ENCODE data around the gene PSORS1C1.
"Not testable (repeated sequence)": the region's sequence is repeated elsewhere in the genome, so short reads cannot be mapped to it uniquely, and the experiment has no call there.

The PSORS1C1 gene

DNA sequence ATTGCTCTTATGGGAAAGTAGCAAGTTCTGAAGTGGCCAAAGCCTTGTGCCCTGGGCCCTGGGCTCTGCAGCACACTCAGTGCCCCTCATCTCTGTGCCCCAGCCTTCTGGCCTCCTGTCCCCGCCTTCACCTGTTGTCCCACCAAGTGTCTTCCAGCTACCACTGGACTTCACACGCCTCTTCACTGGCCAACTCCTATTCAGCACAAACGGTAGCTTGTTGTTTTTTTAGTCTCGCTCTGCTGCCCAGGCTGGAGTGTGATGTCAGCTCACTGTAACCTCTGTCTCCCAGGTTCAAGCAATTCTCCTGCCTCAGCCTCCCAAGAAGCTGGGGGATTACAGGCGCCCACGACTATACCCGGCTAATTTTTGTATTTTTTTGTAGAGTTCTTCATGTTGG, 38.2 kb downstream of the PSORS1C1 start:
- DNase-seq = peak in 1 of 10 donors; percentile 18
- intact Hi-C loops (cut with DNase I) = no loop called here

DNA sequence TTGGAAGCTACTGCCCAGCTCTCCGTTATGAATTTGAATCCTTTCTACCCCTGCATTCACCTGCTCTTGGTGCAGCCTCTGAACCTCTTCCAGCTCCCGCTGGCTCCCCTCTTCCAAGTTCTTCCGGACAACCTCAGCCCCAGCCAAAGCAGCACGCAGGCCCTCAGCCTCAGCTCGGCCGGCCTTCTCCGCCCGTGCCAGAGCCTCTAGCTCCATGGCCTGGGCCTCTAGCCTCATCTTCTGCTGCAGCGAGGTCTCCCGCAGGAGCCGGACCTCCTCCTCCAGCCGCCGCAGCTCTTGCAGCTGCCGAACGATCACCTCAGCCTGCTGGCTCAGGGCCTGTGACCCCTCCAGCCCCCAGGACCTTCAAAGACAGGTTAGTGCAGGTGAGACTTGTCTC, 39.8 kb downstream of the PSORS1C1 start:
- peak in 1 of 10 donors; percentile 59 for DNase-seq
- intact Hi-C loops (cut with DNase I) = no loop called here

DNA sequence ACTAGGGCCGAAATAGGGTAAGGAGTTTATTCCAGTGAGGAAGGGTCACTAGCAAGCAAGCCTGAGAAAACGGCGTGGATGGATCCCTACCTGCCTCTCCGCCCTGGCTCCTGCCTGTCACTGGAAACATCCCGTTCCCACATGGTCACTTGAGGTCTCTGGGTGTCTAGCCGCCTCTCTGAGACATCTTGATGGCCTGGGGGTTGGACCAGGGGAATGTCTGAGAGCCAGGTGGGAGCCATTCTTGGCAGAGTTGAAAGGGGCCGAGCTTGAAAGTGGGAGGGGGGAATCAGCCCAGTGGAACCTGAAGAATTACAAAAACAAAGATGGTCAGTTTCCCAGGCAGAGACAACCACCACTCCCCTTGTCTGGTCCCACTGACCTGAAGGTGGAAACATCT, 42.0 kb downstream of the PSORS1C1 start:
- DNase-seq = peak in 1 of 10 donors; percentile 72
- intact Hi-C loops (cut with DNase I) = loop anchor here (5.0 kb wide), 1 partner anchor 41 kb away; no protein-coding TSS in a partner anchor

DNA sequence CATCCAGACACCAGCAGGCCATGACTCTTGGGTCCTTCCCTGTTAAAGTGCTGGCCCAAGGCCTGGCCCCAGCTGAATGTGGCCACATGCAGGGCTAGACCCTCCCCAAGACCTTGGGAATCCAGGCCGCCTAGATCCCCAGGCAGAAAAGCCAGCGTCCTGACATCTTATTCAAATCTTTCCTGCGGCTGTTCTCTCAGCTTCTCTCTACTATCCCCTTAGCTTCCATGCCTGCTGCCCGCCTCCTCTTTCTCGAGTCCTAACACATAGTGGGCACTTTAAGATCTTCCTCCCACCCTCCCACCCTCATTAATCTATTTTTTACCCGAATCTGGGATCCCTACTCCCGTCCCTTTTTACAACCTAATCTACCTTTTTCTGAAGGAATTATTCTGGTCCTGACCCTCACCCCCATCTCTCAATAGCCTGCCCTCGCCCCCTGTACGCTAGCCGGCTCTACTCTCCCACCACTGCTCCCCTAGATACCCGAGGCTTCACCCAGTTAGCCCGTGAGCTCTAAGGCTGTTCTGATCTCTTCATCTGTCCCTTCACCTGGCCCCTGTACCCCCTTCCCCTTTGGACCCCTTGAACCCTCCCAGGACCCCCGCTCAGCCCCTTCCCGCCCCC, 43.0 kb downstream of the PSORS1C1 start, which contains the start of gene CCHCR1:
CCHCR1 (minus strand) TSS at position 290 of the 627 bp plus-strand sequence; CDS start at position 88, 202 bp downstream.
- DNase-seq = peak in 1 of 10 donors; percentile 64
- intact Hi-C loops (cut with DNase I) = loop anchor here (5.0 kb wide), 1 partner anchor 40 kb away; no protein-coding TSS in a partner anchor

DNA sequence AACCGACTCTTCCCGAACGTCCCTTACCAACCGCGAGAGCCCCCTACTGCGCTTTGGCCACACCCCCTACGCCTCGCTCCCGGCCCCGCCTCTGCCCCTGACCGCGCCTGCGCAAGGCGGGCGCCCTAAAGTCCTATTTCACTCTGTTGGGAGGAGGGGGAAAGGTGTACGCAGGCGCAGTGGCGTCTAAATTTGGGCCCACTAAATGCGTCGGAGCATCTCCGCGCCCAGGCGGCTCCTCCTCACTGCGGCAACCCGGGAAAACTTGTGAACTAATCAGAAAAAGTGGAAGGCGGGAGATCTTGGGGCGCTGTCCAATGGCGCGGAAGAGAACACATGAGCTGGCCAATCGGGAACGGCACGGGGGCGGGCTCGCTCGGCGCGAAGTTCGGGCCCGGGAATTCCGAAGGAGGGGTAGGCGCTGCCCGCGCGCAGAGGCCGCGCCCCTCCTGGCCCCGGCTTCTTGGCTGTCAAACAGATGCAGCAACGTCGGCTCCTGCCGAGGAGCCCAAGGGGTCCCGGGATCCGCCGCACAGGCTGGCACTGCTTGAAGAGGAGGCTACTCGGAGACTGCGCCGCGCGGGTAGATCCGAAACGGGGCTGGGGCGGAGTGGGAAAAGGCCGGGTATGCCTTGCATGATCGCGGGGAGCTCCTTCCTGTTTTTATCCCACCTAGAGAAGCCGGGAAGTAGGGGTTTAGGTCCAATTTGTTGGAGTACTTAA, 43.7 kb downstream of the PSORS1C1 start, which contains the start of gene TCF19:
TCF19 (plus strand) TSS at position 450 of the 723 bp plus-strand sequence. CDS start 881 bp downstream, outside the sequence.
- DNase-seq = peak; percentile 92 to 99 (median 97)
- intact Hi-C loops (cut with DNase I) = loop anchor here (5.0 kb wide), 1 partner anchor 39 kb away; no protein-coding TSS in a partner anchor

DNA sequence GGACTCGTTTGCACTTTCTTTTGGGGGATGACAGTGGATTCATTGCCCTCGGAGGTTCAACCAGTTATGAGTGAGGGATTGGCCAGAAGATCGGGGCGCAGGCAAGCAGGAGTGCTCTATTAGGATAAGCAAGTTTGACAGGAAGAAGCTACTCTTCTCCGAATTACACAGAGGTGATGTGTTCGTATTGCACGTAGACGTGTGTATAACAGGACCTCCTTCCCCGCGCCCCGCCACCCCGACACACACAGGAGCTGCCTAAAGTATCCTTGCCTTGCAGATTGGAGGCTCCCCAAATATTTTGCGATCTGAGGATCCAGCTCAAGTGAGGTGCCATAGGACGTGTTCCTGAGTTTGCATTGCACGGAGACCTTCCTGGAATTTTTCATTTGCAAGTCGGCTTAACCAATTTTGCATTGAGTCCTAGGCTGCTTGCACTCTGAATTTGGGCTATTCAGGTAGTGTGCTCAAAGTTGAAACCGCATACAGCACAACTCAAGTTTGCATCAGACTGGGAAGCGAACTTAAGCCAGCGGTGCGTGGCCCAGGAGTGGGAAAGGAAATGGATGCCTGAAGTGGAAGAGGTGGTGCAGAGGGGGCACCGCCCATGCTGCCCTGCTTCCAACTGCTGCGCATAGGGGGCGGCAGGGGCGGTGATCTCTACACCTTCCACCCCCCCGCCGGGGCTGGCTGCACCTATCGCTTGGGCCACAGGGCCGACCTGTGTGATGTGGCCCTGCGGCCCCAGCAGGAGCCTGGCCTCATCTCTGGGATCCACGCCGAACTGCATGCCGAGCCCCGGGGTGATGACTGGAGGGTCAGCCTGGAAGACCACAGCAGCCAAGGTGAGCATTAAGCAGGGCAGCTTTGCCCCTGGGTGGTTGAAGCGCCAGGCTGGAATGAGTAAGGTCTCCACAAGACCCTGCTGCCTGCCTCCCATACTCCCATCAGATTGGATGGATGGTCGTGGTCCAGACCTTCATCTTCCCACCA, 44.6 kb downstream of the PSORS1C1 start:
- intact Hi-C loops (cut with DNase I) = loop anchor here (5.0 kb wide), 1 partner anchor 38 kb away; no protein-coding TSS in a partner anchor
- DNase-seq = peak in 1 of 10 donors; percentile 73

DNA sequence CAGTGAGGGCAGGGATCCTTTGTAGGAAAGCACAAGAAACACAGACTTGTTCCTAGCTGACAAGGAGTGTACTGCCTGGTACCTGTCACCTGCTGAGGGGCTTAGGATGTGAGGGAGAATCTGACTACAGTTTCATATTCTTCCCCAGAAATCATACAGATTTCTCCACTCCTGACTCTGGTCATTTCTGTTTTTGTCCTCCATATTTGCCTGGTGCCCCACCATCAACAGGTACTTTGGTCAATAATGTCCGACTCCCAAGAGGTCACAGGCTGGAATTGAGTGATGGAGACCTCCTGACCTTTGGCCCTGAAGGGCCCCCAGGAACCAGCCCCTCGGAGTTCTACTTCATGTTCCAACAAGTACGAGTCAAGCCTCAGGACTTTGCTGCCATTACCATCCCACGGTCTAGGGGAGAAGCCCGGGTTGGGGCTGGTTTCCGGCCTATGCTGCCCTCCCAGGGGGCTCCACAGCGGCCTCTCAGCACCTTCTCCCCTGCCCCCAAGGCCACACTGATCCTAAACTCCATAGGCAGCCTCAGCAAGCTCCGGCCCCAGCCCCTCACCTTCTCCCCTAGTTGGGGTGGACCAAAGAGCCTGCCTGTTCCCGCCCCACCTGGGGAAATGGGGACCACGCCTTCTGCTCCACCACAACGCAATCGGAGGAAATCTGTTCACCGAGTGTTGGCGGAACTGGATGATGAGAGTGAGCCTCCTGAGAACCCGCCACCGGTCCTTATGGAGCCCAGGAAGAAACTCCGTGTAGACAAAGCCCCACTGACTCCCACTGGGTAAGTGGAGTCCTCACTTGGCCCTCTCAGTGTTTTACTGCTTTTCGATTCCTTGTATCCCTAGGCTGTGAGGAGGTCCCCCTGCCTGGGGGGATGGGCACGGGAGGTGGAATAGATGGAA, 46.9 kb downstream of the PSORS1C1 start:
- intact Hi-C loops (cut with DNase I) = no loop called here
- DNase-seq = peak in 1 of 10 donors; percentile 57

DNA sequence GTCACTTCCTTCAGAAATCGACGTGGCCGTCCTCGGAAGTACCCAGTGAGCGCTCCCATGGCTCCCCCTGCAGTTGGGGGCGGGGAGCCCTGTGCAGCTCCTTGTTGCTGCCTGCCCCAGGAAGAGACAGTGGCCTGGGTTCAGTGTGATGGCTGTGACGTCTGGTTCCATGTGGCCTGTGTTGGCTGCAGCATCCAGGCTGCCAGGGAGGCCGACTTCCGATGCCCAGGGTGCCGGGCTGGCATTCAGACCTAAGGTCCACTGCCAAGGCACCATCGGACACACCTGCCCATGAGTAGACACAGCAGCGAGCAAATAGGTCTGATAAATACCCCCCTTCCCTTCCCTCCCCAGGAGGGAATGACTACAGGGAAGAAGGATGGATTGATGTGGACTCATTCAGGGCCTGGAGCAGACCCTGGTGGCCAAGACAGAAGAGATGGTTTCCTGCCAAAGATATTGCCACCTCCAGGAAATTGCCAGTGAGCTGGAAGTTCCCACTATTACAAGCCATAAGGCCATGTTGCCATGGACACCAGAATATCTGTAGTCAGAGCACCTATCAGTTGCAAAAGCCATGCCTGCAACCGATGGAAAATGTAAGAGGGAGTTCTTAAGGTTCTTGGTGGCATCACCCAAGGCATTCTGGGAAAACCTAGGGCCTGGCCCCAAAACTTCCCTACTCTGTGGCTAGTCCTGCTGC, 48.0 kb downstream of the PSORS1C1 start:
- intact Hi-C loops (cut with DNase I) = no loop called here
- peak in 1 of 10 donors; percentile 58 for DNase-seq

DNA sequence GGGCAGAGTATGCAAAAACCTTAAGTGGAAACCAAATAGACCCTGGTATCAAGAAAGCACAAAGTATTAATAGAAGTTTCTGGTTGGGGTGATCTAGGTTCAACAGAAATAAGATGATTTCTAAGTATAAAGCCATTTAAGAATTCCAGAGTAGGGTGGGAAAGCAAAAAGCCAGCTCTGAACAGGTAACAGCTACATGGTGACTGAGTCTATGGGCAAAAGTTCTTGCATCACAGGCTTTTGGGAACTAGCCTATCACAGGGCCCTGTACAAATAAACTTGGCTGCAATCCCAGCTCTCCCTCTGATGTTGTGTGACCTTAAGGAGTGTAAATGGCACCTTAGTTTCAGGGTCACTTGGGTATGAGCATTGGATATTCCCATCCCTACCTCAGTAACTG, 49.3 kb downstream of the PSORS1C1 start:
- intact Hi-C loops (cut with DNase I) = no loop called here
- DNase-seq = no peak

DNA sequence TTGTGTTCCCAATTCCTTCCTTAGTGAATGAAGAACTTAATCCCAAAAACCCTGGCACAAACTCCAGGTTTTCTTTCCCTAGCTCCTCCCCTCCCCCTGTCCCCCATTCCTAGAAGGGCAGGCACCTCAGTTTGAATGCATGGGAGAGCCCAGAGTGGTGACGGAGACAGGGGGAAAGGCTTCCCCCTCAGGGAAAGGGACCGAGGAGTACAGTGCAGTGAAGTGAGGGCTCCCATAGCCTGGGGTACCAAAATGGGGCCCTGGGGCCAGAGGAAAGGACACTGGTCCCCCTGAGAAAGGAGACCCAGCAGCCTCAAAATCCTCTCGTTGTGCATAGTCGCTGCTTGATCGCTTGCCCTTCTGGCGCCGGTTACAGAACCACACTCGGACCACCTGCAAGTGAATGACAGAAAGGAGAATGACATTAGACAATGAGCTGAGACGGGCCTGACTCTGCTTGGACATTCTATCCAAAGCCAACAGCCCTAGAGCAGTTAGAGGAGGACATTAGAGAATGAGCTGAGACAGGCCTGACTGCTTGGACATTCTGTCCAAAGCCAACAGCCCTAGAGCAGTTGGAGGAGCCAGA, 50.0 kb downstream of the PSORS1C1 start:
- DNase-seq = peak in 1 of 10 donors; percentile 16
- intact Hi-C loops (cut with DNase I) = not testable (repeated sequence)

DNA sequence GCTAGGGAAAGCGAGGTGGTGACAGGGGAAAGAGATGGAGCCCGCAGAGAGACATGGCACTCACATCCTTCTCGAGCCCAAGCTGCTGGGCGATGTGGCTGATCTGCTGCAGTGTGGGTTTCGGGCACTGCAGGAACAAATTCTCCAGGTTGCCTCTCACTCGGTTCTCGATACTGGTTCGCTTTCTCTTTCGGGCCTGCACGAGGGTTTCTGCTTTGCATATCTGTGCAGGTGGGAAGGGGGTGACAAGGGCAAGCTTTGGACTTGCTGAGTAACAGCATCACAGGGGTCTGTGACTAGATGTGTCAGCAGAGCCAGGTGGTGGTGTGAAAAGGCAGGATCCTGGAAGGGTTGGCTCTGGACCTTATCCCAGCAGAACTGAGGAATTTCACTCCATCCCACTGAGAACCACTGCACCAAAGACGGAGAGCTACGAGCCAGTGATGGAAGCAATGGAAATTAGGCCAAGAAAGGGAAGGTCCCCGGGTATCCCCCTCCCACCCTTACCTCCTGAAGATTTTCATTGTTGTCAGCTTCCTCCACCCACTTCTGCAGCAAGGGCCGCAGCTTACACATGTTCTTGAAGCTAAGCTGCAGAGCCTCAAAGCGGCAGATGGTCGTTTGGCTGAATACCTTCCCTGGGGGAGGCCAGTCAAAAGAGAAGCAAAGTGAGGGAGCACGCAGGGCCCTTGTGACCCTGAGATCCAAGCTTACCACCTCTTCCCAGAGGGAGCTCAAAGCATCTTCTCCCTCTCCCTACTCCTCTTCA, 50.6 kb downstream of the PSORS1C1 start:
- intact Hi-C loops (cut with DNase I) = not testable (repeated sequence)
- peak in 1 of 10 donors; percentile 59 for DNase-seq

DNA sequence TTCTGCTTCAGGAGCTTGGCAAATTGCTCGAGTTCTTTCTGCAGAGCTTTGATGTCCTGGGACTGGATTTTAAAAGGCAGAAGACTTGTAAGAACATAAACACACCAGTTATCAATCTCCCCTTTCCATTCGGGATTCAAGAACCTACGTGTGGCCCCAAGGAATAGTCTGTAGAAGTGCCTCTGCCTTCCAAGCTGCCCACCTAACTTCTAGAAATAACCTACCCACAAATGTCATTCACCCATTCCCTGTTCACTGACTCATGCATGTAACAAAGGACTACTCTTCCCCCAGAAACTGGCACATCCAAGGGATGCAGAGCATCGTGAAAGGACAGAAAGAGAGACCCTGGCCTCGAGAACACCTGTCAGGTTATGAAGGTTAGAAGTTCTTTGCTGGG, 51.4 kb downstream of the PSORS1C1 start:
- DNase-seq = peak in 1 of 10 donors; percentile 6
- intact Hi-C loops (cut with DNase I) = no loop called here

DNA sequence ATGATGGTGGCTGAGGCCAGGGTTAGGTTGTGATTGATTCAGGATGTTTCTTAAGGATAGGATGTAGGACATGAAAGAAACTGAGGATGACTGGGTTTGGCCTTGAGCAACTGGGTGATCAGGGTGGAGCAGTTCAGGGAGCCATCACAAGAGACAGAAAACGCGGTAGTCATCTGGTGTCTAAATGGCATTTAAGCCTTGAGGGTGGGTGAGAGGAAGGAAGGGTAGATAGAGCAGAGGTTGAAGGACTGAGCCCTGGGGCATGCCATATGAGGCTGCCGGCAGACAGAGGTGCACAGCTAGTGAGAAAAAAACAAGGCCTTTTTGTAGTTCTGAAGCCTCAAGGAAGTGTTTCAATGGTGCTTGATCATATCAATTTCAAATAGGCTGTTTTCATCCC, 54.0 kb downstream of the PSORS1C1 start:
- DNase-seq = peak in 1 of 10 donors; percentile 9
- intact Hi-C loops (cut with DNase I) = no loop called here

DNA sequence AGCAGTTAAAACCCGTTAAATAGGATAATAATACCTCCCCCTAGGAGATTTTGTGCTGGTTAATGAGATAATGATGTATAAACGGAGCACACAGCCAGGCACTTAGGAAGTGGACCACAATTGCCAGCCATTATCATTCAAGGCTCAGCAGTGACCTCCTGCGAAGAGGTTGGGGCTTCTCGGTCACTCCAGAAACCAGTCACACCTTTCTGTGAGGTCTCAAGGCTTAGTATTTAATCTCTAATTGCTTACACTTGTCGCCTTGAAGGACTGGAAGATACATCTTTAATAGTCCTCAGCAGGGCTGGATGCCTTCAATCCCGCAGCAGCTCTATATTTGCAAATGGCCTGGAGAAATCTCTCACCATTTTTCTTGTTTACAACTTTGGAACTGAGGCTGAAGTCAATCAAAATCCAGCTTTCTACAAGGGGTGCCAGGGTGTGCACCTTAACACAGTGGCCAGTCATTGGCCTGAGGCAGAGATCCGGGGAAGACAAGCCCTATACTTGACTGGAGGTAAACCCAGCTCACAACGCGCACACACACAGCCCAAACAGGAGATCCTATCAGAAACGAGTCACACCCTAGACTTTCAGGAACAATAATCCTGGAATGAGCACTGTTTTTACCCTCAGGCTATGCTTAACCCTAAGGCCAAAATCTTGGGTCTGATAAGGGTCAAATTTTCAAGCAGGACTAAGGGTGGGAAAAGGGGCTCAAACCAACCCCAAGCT, 54.7 kb downstream of the PSORS1C1 start:
- DNase-seq = peak in 1 of 10 donors; percentile 24
- intact Hi-C loops (cut with DNase I) = no loop called here

DNA sequence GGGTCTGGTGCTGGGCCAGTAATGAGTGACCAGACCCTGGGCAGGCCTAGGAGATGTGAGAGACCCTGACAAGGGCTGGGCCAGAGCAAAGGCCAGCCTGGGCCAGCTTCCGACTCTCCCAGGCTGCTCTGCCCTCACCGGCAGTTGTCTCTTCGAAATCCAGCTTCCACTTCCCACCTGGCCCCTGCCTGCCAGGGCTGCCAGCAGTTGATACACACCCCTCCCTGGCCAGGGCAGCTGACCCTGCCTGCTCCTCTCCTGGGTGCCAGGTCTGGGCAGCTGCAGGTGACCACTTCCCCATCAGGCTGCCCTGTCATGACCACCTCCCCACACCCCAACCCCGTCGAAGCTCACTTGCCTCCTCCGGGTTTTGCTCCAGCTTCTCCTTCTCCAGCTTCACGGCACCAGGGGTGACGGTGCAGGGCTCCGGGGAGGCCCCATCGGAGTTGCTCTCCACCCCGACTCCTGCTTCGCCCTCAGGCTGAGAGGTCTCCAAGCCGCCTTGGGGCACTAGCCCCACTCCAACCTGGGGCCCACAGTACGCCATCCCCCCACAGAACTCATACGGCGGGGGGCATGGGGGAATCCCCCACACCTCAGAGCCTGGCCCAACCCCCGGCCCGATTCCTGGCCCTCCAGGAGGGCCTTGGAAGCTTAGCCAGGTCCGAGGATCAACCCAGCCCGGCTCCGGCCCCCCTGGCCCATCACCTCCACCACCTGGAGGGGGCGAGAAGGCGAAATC, 55.4 kb downstream of the PSORS1C1 start:
- peak in 1 of 10 donors; percentile 72 for DNase-seq
- intact Hi-C loops (cut with DNase I) = not testable (repeated sequence)

DNA sequence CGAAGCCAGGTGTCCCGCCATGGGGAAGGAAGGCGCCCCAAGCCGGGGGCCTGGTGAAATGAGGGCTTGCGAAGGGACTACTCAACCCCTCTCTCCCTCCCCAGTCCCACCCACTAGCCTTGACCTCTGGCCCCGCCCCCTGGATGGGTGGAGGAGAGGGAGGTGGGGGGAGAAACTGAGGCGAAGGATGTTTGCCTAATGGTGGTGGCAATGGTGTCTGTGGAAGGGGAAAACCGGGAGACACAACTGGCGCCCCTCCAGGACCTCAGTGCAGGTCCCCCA, 55.9 kb downstream of the PSORS1C1 start, which contains the start of gene POU5F1:
POU5F1 (minus strand) TSS at position 83 of the 282 bp plus-strand sequence; CDS start at position 21, 62 bp downstream.
- intact Hi-C loops (cut with DNase I) = no loop called here
- DNase-seq = peak in 1 of 10 donors; percentile 18
